Lung (tissue), 12 donors: ENCODE data around the gene SRRM4. TPM values are rescaled to one million over a fixed set of nuclear protein-coding genes. Genes with fewer than 3 reads are reported as not detected.

Experiments used
- ATAC-seq: fragments of 200-7000 bp; cut with Tn5 transposase; one replicate; pipeline ENCODE4 v1.9.1; 2020; ENCODE audit warnings: moderate number of reproducible peaks; ENCODE audit not compliant: insufficient read depth, low FRiP score
- DNase-seq, 3 donors: peaks; one replicate each; pipeline ENCODE4 v3.0.0-alpha.2; 2013 to 2017
- H3K27ac ChIP-seq, 2 donors: one replicate each; pipeline ENCODE4 v1.5.1; 2013; ENCODE audit warnings: mild to moderate bottlenecking in 2 of 2, moderate library complexity in 2 of 2, control low read depth in 1 of 2, inconsistent platforms in 1 of 2, low read depth in 1 of 2, low read length in 1 of 2
- H3K27me3 ChIP-seq, 3 donors: one replicate each; pipeline ENCODE4 v1.5.1; 2013; ENCODE audit warnings: low read length in 2 of 3; ENCODE audit not compliant: control insufficient read depth in 3 of 3, insufficient read depth in 3 of 3
- H3K36me3 ChIP-seq, 4 donors: one replicate each; pipeline ENCODE4 v1.5.1; 2013; ENCODE audit warnings: low read length in 4 of 4, mild to moderate bottlenecking in 1 of 4, moderate library complexity in 1 of 4; ENCODE audit not compliant: control insufficient read depth in 4 of 4, insufficient read depth in 4 of 4
- H3K4me1 ChIP-seq, 5 donors: one replicate each; pipeline ENCODE4 v1.5.1; 2013; ENCODE audit warnings: low read length in 5 of 5, mild to moderate bottlenecking in 2 of 5, moderate library complexity in 1 of 5; ENCODE audit not compliant: control insufficient read depth in 5 of 5, insufficient read depth in 5 of 5
- H3K4me3 ChIP-seq: one replicate; pipeline ENCODE4 v1.5.1; 2013; ENCODE audit warnings: mild to moderate bottlenecking, control low read depth, moderate library complexity
- H3K9ac ChIP-seq, 2 donors: one replicate each; pipeline ENCODE4 v1.5.1; 2013; ENCODE audit warnings: low read length in 2 of 2, control low read depth in 1 of 2; ENCODE audit not compliant: insufficient read depth in 1 of 2
- H3K9me3 ChIP-seq, 4 donors: one replicate each; pipeline ENCODE4 v1.5.1; 2013; ENCODE audit warnings: low read length in 3 of 4, mild to moderate bottlenecking in 1 of 4, moderate library complexity in 1 of 4; ENCODE audit not compliant: control insufficient read depth in 4 of 4, insufficient read depth in 3 of 4
- CTCF ChIP-seq: IDR thresholded peaks from 2 replicates; pipeline ENCODE4 v1.5.1; 2012; ENCODE audit warnings: mild to moderate bottlenecking; ENCODE audit errors: control extremely low read depth, extremely low read depth
- WGBS, 2 donors: extraction: QIAGEN DNeasy Blood & Tissue Kit; methylation state at CpG; one replicate each; pipeline ENCODE4 v1.1.7; 2013; 5-methylcytosine and 5-hydroxymethylcytosine counted together
- polyA plus RNA-seq, 2 donors: library from polyadenylated mRNA; stranded (reverse); fragments of 200-250 nt; gene quantifications; one replicate each; pipeline ENCODE4 v1.2.1, GENCODE V29; 2013
- total RNA-seq, 2 donors: library from RNA; depleted of rRNA in 1 of 2; stranded (reverse); fragments of >200 nt in 1 of 2; gene quantifications; one replicate each; pipeline ENCODE4 v1.2.1, GENCODE V29; 2014 to 2021
- donor health status: control.
- donor health status: control.
- donor health status: Bipolar disorder and iron deficiency.
- donor health status: healthy.
- donor health status: DM: yes; HTN: yes; CAD: no.

Gene SRRM4
- total and polyA plus RNA-seq, 4 donors = 0.01 to 0.20 (median 0.03) TPM

GRCh38 chr12:119175081-119175480 lies 193.7 kb downstream of the SRRM4 start:
- Histone ChIP-seq H3K36me3 (no peaks in the 10 kb centered on the region), H3K4me3 (no peak overlapping the region), H3K27ac (no peak overlapping the region), H3K27me3 (no peaks in the 10 kb centered on the region), H3K9ac (no peak overlapping the region), H3K4me1 (peaks cover 0 to 29% (median 0%) of the 10 kb centered on the region in 5 donors), H3K9me3 (no peaks in the 10 kb centered on the region)
- 85% methylated on average over 5 of the region's 5 CpGs for WGBS, 2 donors
- DNase-seq = no peak
- no peak for TF ChIP-seq CTCF
- no peak for ATAC-seq

- peak; percentile 84 to 90 (median 86) for DNase-seq
- TF ChIP-seq CTCF = no peak
- no peak for ATAC-seq
- Histone ChIP-seq H3K9me3 (no peaks in the 10 kb centered on the region), H3K36me3 (no peaks in the 10 kb centered on the region), H3K9ac (peak overlapping the region; percentile 22 to 67), H3K27me3 (no peaks in the 10 kb centered on the region), H3K27ac (peak overlapping the region; percentile 68 to 86), H3K4me1 (peaks cover 0 to 41% (median 0%) of the 10 kb centered on the region in 5 donors), H3K4me3 (no peak overlapping the region)
- 36 to 49% methylated on average over 21 of the region's 21 CpGs for WGBS, 2 donors
Observed at GRCh38 chr12:119176267-119177055, 195.1 kb downstream of the SRRM4 start.

GRCh38 chr12:119177056-119177325 lies 195.7 kb downstream of the SRRM4 start:
- Histone ChIP-seq H3K4me3 (no peak overlapping the region), H3K27me3 (no peaks in the 10 kb centered on the region), H3K36me3 (no peaks in the 10 kb centered on the region), H3K9ac (no peak overlapping the region), H3K4me1 (peaks cover 0 to 46% (median 0%) of the 10 kb centered on the region in 5 donors), H3K9me3 (no peaks in the 10 kb centered on the region), H3K27ac (peak overlapping the region in 1 of 2 donors; percentile 86)
- WGBS, 2 donors = 89 to 96% methylated on average over 4 of the region's 4 CpGs
- DNase-seq (no peak), ATAC-seq (no peak)
- TF ChIP-seq CTCF = no peak
